OCI-LY7 (cell line): ENCODE data around the gene PARD3. TPM values are rescaled to one million over a fixed set of nuclear protein-coding genes. Genes with fewer than 3 reads are reported as not detected.

Source experiments
- Bru-seq: library from RNA; stranded (reverse); fragments of 400-500 nt; gene quantifications from one replicate; lab custom pipeline; 2021; lab: Mats Ljungman, UMichigan
- BruChase-seq, 2 experiments: library from RNA; stranded (reverse); fragments of 400-500 nt; gene quantifications; one replicate each; lab custom pipeline; 2021; lab: Mats Ljungman, UMichigan
- BruUV-seq: library from RNA; stranded (reverse); fragments of 400-500 nt; replicated peaks from 2 replicates; lab custom pipeline; 2021; lab: Mats Ljungman, UMichigan
- CTCF ChIA-PET: fragments of 300-600 bp; sonication (Branson Sonifier 250); formaldehyde crosslinking; loops from one replicate; lab custom pipeline; 2022; ENCODE audit warnings: antibody characterized with exemption; ENCODE audit not compliant: unreplicated experiment; lab: Charles Lee
- POLR2A ChIA-PET: fragments of 300-600 bp; sonication (Branson Sonifier 250); formaldehyde crosslinking; loops from one replicate; lab custom pipeline; 2022; ENCODE audit warnings: antibody characterized with exemption; lab: Charles Lee
- DNase-seq: peaks from one replicate; pipeline ENCODE4 v3.0.0-alpha.2; 2015; ENCODE audit warnings: low spot score
- H2AFZ ChIP-seq: fragments of 200-600 bp; sonication (generic), shearing (Covaris generic); 2 replicates; pipeline ENCODE4 v1.6.1; 2014; ENCODE audit warnings: mild to moderate bottlenecking, antibody characterized with exemption, low read length, moderate library complexity
- H3K27ac ChIP-seq: fragments of 200-600 bp; sonication (generic); 2 replicates; pipeline ENCODE4 v1.5.1; 2014; ENCODE audit warnings: mixed run types, low read depth, mild to moderate bottlenecking, moderate library complexity, low read length, inconsistent platforms; ENCODE audit not compliant: poor library complexity, severe bottlenecking
- H3K36me3 ChIP-seq: fragments of 200-600 bp; sonication (generic); 2 replicates; pipeline ENCODE4 v1.6.1; 2014; ENCODE audit warnings: mild to moderate bottlenecking, antibody characterized with exemption, low read length, moderate library complexity, mixed read lengths; ENCODE audit not compliant: insufficient read depth
- H3K4me1 ChIP-seq: fragments of 200-600 bp; sonication (generic); 2 replicates; pipeline ENCODE4 v1.5.1; 2014; ENCODE audit warnings: mild to moderate bottlenecking, low read length; ENCODE audit not compliant: insufficient read depth, poor library complexity, severe bottlenecking
- H3K4me2 ChIP-seq: fragments of 200-600 bp; sonication (generic); 2 replicates; pipeline ENCODE4 v1.6.1; 2014; ENCODE audit warnings: mild to moderate bottlenecking, low read length
- H3K4me3 ChIP-seq: fragments of 200-600 bp; sonication (generic); 2 replicates; pipeline ENCODE4 v1.5.1; 2014; ENCODE audit warnings: mild to moderate bottlenecking, low read depth, low read length; ENCODE audit not compliant: poor library complexity, severe bottlenecking
- H3K79me2 ChIP-seq: fragments of 200-600 bp; sonication (generic); 2 replicates; pipeline ENCODE4 v1.6.1; 2016; ENCODE audit warnings: low read depth, mild to moderate bottlenecking, low read length, moderate library complexity, mixed read lengths; ENCODE audit not compliant: insufficient read depth
- H3K9me2 ChIP-seq: fragments of 200-600 bp; sonication (generic); 2 replicates; pipeline ENCODE4 v1.6.1; 2016; ENCODE audit warnings: mild to moderate bottlenecking, low read length, mixed read lengths; ENCODE audit not compliant: insufficient read depth
- H3K9me3 ChIP-seq: fragments of 200-600 bp; sonication (generic); 2 replicates; pipeline ENCODE4 v1.6.1; 2014; ENCODE audit warnings: mild to moderate bottlenecking, mixed run types, low read length, mixed read lengths
- H4K20me1 ChIP-seq: fragments of 200-600 bp; sonication (generic); 2 replicates; pipeline ENCODE4 v1.6.1; 2014; ENCODE audit warnings: mild to moderate bottlenecking, antibody characterized with exemption, low read length, moderate library complexity, mixed read lengths; ENCODE audit not compliant: insufficient read depth
- EZH2phosphoT487 ChIP-seq: fragments of 200-600 bp; sonication (generic); IDR thresholded peaks from 2 replicates; pipeline ENCODE4 v1.6.1; 2018; ENCODE audit warnings: low read depth, borderline replicate concordance, mild to moderate bottlenecking, mixed run types, antibody characterized with exemption, low read length, moderate library complexity, mixed read lengths
- intact Hi-C: fragments of 100-400 bp; cut with micrococcal nuclease; formaldehyde crosslinking; loops from one replicate; pipeline ENCODE4 v1.10.0; 2022; ENCODE audit not compliant: unreplicated experiment
- long read RNA-seq: library from polyadenylated mRNA; stranded (forward); transcript quantifications from one replicate; pipeline ENCODE4 v2.0.0, GENCODE V29; 2022
- total RNA-seq, 2 experiments: library from RNA; depleted of rRNA in 1 of 2; stranded (reverse); fragments of >200 nt in 1 of 2; shearing (Covaris generic) in 1 of 2; gene quantifications; 2 replicates each; pipeline ENCODE4 v1.2.3, GENCODE V29; 2014 to 2022
- TF ChIP-seq, protein P1 (sequence below): fragments of 200-600 bp; sonication (generic); conservative IDR thresholded peaks from 2 replicates; pipeline ENCODE4 v1.5.1; 2014; ENCODE audit warnings: mild to moderate bottlenecking, antibody characterized with exemption, low read length, moderate library complexity, mixed read lengths

Gene PARD3
- total RNA-seq (2014; rRNA removed; shearing (Covaris generic)) (not detected in 2 replicates), total RNA-seq (2022) (not detected in 2 replicates), Bru-seq, nascent RNA (percentile 9 among the genes with signal in this experiment), BruChase-seq, experiment 1, labeled RNA remaining after a 6-hour chase (percentile 7 among the genes with signal in this experiment), BruChase-seq, experiment 2, labeled RNA remaining after a 2-hour chase (percentile 10 among the genes with signal in this experiment)
- long read RNA-seq = 0 reads

- Histone ChIP-seq H3K4me2 (no peak within 1 kb of the TSS), H3K36me3 (no peaks in the 10 kb centered on the region), H3K9me2 (no peaks in the 10 kb centered on the region), H3K4me3 (no peak within 1 kb of the TSS), H2AFZ (no peak within 1 kb of the TSS), H3K79me2 (no peaks in the 10 kb centered on the region), H3K4me1 (no peaks in the 10 kb centered on the region), H4K20me1 (no peaks in the 10 kb centered on the region), H3K9me3 (no peaks in the 10 kb centered on the region), H3K27ac (no peak within 1 kb of the TSS)
- ChIA-PET CTCF (no interaction called here), POLR2A (interaction anchor here (0.6 kb wide), 1 partner anchor 120 kb away, joined by 3 read pairs; no protein-coding TSS in a partner anchor)
- intact Hi-C loops = no loop called here
- TF ChIP-seq, protein P1, sequence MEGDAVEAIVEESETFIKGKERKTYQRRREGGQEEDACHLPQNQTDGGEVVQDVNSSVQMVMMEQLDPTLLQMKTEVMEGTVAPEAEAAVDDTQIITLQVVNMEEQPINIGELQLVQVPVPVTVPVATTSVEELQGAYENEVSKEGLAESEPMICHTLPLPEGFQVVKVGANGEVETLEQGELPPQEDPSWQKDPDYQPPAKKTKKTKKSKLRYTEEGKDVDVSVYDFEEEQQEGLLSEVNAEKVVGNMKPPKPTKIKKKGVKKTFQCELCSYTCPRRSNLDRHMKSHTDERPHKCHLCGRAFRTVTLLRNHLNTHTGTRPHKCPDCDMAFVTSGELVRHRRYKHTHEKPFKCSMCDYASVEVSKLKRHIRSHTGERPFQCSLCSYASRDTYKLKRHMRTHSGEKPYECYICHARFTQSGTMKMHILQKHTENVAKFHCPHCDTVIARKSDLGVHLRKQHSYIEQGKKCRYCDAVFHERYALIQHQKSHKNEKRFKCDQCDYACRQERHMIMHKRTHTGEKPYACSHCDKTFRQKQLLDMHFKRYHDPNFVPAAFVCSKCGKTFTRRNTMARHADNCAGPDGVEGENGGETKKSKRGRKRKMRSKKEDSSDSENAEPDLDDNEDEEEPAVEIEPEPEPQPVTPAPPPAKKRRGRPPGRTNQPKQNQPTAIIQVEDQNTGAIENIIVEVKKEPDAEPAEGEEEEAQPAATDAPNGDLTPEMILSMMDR = no peak
- TF ChIP-seq EZH2phosphoT487 = no peak
- DNase-seq = no peak
- no TSS peak for BruUV-seq
Observed at GRCh38 chr10:34815185-34816084, at the start of gene PARD3. Gene PARD3 (minus strand): TSS chr10:34815296. CDS start chr10:34814995, 301 bp downstream.

DNA sequence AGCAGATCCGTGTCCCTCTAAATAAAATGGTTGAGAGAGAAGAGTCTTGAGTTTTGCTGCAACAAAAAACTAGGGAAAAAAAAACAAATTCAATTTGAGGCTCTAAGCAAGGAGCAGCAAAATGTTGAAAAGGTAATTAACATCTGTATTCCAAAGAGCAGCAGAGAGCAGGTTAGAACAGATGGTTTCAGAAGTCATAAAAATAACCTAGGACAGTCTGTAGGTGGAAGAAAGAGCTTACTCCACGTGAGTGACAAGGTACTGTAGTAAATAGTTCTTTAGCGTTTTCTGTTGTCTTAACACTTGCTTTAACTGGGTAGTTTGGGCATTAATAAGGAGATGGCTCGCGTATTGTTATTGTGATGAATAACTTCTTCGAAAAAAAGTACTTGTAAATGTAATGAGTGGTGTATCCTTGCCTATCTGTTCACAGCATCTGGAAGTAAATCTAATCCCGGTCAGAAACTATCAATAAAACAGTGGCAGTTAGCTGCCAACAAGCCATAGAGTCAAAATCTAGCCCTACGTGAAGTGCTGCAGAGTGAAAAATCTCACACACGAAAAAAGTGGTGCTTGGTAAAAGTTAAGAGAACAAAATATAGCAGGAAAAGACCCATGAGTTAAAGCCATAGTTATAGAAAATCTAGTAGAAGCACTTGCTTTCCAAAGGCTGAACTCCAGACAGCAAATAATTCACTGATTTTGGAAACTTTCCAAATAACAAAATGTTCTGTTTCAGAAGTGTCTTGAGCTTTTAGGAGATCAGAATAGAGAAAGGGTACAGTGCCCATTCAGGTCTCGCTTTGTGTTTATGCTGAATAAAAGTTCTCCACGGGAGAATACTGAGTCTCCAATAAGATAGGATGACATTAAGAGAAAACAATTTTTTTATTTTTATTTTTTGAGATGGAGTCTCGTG lies 49.3 kb upstream of the PARD3 start:
- intact Hi-C loops = no loop called here
- H2AFZ ChIP-seq = no peak overlapping the region
- no peak for DNase-seq
- H3K27ac ChIP-seq = no peak overlapping the region
- H3K4me2 ChIP-seq = no peak overlapping the region
- CTCF ChIA-PET = no interaction called here
- no peaks in the 10 kb centered on the region for H3K36me3 ChIP-seq
- no peaks in the 10 kb centered on the region for H3K9me2 ChIP-seq
- no peaks in the 10 kb centered on the region for H3K4me1 ChIP-seq
- TF ChIP-seq EZH2phosphoT487 = no peak
- TF ChIP-seq, protein P1 = no peak
- H3K4me3 ChIP-seq = no peak overlapping the region
- POLR2A ChIA-PET = no interaction called here
- no TSS peak for BruUV-seq
- H4K20me1 ChIP-seq = no peaks in the 10 kb centered on the region
- H3K79me2 ChIP-seq = no peaks in the 10 kb centered on the region
- no peaks in the 10 kb centered on the region for H3K9me3 ChIP-seq
